GM21576 (cell line): Measurements from ENCODE around the gene HAUS8.

Source experiments
- ATAC-seq: cut with Tn5 transposase; IDR thresholded peaks from one replicate; pipeline ENCODE4 v1.9.1; 2021; ENCODE audit warnings: mild to moderate bottlenecking, moderate library complexity; ENCODE audit not compliant: unreplicated experiment

Gene HAUS8

GRCh38 chr19:17004386-17004785, 70.9 kb downstream of the HAUS8 start:
- no peak for ATAC-seq

GRCh38 chr19:17002455-17002854, 72.8 kb downstream of the HAUS8 start:
- ATAC-seq: no peak

GRCh38 chr19:17001603-17002183, 73.6 kb downstream of the HAUS8 start:
- no peak for ATAC-seq
